ENCODE measurements around the gene IL13.

Gene IL13

GRCh38 chr5:132692632-132692967 is 34.6 kb downstream of the IL13 start:
- no peak overlapping the region for H3K4me3 ChIP-seq (ENCODE audit: low read depth, low read length)
- TF ChIP-seq CTCF (IDR thresholded peaks at IDR 0.05; ENCODE audit: low read depth, low read length, missing control alignments) = no peak
- no peak for DNase-seq (ENCODE audit: low read depth)

GRCh38 chr5:132695956-132696355 is 38.0 kb downstream of the IL13 start:
- no peak for DNase-seq (ENCODE audit: low read depth)
- H3K4me3 ChIP-seq (ENCODE audit: low read depth, low read length) = no peak overlapping the region
- no peak for TF ChIP-seq CTCF (IDR thresholded peaks at IDR 0.05; ENCODE audit: low read depth, low read length, missing control alignments)

GRCh38 chr5:132704875-132705274 is 46.9 kb downstream of the IL13 start:
- H3K4me3 ChIP-seq (ENCODE audit: low read depth, low read length) = no peak overlapping the region
- TF ChIP-seq CTCF (IDR thresholded peaks at IDR 0.05; ENCODE audit: low read depth, low read length, missing control alignments) = no peak
- DNase-seq (ENCODE audit: low read depth) = no peak

- TF ChIP-seq CTCF (IDR thresholded peaks at IDR 0.05; ENCODE audit: low read depth, low read length, missing control alignments) = no peak
- no peak overlapping the region for H3K4me3 ChIP-seq (ENCODE audit: low read depth, low read length)
- no peak for DNase-seq (ENCODE audit: low read depth)
Measured at GRCh38 chr5:132708645-132709044, 50.7 kb downstream of the IL13 start.
